HG02798 (cell line): ENCODE measurements around the gene BRD2.
A peak's percentile ranks its signal among the peaks of the same experiment; 100 is the strongest.

Experiments used
- ATAC-seq: cut with Tn5 transposase; IDR thresholded peaks from one replicate; pipeline ENCODE4 v1.9.1; 2021; ENCODE audit warnings: mild to moderate bottlenecking; ENCODE audit not compliant: unreplicated experiment, poor library complexity

The BRD2 gene

DNA sequence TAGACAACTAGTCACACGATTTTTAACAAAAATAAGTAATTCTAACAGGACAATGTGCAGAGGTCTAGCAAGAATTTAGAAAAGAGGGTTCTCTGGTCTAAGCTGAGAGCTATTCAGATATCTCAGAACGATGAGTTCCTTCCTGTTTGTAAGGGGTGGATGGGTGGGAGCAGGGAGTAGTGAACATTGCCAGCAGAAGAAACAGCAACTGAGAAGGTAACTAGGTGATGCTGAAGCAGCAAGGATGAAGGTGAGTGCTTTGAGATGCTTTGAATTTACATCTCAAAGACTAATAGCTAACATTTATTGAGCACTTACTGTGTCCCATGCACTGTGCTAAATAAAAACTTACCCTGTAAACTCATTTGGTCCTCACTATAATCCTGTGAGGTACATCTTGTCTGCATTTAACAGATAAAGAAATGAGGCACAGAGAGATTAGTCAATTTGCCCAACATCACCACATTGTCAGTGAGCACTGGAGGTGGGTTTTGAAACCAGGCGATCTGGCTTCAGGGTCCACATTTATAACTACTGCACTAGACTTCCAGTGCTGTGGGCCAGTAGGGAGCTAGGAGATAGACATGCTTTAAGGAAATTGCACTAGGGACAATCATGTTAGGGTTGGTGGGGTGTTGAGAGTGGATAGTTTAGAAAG lies 15.7 kb downstream of the BRD2 start:
- ATAC-seq: no peak

DNA sequence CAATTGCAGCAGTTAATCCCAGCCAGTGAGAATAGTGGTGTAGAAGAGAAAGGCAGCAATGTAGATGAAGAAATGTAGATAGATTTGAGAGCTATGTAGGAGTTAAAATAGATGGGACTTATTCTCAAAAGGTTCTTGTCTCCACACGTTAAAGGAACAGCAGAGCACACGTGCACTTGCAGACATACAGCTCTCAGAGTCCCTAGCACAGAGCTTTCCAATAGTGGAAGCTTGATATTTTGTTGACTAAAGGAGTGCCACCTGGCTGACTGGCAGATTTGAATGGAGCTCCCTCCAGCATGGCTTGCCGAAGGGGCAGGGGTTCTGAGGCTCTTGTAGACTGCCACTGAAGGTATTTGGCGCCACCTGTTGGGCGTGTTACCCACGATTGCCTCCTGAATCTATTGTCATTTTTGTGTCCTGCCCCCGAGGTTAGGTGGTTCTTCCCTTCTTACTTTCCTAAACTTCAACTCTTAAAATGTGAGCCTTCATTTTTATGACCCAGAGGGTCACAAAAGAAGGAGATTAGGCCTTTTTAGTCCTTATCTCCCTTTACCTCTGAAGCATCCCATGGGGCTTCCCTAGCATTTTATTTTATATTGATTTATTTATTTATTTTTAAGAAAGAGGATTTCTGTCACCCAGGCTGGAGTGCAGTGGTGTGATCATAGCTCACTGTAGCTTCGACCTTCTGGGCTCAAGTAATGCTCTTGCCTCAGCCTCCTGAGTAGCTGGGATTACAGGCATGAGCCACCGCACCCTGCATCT lies 16.4 kb downstream of the BRD2 start:
- ATAC-seq: peak; percentile 65

DNA sequence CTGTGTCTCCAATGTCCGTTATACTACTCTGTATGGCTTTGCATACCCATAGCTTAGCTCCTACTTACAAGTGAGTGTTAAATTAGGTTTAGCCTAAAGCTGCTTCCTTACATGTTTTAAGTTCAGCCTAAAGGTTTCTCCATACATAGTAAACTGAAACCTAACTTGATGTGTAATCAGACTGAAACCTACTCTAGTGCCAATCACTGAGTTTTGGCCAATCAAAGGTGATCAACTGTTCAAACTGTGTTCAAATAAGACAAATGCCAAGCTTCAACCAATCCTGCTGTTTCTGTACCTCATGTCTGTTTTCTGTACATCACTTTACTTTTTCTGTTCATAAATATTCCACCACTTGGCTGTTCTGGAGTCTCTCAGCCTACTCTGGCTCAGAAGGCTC lies 21.0 kb downstream of the BRD2 start:
- no peak for ATAC-seq

DNA sequence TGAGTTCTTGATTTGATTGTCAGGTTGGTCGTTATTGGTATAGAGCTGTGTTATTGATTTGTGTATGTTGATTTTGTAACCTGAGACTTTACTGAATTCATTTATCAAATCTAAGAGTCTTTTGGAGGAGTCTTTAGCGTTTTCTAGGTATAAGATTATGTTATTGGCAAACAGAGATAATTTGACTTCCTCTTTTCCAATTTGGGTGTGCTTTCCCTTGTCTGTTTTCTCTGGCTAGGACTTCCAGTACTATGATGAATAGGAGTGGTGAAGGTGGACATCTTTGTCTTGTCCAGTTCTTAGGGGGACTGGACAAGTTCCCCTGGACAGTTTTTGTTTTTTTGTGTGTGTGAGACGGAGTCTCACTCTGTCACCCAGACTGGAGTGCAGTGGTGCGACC lies 23.6 kb downstream of the BRD2 start:
- no peak for ATAC-seq

DNA sequence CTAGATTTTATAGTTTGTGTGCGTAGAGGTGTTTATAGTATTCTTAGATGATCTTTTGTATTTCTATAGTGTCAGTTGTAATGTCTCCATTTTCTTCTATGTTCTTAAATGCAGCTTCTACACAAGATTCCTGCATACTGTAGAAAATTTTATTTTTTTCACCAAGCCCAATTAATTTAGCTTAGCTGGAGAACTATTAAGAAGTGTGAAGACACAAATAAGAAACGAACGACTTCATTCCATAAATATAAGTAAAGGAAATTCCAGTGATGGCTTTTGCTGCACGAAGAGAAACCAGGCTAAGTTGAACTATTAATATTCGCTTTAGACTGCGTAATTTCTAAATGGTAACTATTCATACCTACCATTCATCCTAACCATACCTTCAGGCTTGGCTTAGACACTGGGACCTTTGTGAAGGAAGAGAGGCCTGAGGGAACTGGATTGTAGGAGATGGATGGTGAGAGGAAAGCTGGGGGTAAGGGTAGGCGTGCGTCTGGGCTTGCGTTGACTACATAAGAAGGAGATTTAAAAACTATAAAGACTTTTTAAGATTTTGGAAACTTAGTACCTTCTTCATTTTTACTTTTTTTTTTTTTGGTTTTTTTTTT lies 25.1 kb downstream of the BRD2 start:
- ATAC-seq: no peak

DNA sequence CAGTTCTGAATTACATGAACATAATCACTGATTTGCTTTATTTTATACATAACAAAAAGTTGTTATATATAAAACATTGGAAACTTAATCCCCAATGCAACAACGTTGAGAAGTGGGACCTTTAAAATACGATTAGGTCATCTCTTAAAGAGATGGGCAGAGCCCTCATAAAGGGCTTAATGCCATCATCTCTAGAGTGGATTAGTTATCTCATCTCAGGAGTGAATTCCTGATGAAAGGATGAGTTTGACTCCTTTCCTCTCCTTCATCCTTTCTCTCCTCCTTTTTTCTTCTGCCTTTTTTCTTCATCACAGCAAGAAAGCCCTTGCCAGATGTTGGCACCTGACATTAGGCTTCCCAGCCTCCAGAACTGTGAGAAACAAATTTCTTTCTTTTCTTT lies 27.1 kb downstream of the BRD2 start:
- no peak for ATAC-seq

DNA sequence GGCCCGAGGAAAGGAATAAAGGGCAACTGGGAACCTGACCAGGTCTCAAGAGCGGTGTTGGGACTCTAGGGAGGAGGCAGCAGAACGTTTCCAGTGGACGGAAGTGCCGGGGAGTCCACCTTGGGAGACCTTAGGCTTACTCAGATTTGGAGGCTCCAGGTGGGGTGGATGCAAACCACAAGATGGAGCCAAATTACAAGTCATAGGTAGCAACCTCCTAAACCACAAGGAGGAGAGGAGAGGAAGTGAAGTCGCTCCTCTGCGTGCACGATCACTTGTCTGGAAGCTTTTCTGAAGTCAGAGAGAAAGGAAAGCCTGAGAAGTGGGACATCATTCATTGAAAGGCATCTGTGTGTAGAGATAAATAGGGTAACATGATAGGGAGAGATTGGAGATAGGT lies 31.7 kb downstream of the BRD2 start:
- ATAC-seq: no peak

DNA sequence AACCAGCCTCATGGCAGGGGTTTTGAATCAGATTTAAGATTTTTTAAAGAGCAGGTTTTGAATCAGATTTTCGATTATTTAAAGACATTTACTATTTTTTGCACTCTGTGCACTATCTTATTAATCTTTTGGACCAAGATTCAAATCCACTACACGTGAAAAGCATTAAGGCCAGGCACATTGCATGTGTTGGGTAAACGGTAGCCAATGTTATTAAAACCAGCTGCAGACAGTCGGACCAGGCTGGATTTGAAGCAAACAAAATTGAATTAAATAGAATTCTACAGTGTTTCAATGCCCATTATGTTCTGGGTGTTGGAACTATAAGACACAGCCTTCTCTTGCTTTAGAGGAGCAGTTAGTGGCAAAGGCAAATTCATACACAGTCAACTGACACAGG lies 33.3 kb downstream of the BRD2 start:
- no peak for ATAC-seq

DNA sequence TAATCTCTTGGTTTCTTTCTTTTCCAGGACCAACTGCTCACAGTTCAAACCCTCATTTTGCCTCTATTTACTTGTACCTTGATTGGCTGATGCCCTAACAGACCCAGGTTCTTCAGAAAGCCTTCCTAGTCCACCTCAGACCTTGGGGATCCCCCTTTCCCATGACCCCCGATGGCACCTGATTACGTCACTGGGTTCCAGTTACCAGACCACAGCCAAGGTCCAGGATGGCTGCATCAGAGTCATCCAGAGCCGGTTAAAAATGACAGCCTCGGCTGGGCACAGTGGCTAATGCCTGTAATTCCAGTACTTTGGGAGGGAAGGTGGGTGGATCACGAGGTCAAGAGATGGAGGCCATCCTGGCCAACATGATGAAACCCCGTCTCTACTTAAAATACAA lies 36.5 kb downstream of the BRD2 start:
- ATAC-seq: no peak

DNA sequence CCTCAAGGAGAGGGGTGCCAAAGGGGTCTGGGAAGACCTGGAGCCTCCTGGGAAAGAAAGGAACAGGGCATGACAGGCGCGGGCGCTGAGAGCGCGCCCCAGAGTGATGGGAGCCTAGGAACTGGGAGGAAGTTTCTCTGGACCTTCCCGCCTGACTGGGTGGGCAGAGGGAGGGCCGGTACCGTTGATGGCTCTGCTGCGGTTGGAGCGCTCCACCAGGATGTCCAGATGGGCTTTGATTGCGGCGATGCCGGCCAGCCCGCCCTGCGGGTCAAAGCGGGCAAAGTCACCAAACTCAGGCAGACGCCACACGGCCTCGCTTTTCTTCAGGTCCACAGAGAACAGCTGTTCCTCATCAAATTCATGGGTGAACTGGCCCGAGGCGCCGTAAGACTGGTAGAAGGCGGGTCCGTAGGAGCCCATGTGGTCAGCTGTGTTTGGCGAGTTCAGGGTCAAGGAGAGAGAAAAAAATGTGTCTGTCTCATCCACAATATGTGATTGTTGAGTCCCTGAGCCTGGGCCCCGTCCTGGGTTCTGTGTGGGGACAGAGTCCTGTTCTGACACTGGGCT lies 39.5 kb downstream of the BRD2 start:
- no peak for ATAC-seq

DNA sequence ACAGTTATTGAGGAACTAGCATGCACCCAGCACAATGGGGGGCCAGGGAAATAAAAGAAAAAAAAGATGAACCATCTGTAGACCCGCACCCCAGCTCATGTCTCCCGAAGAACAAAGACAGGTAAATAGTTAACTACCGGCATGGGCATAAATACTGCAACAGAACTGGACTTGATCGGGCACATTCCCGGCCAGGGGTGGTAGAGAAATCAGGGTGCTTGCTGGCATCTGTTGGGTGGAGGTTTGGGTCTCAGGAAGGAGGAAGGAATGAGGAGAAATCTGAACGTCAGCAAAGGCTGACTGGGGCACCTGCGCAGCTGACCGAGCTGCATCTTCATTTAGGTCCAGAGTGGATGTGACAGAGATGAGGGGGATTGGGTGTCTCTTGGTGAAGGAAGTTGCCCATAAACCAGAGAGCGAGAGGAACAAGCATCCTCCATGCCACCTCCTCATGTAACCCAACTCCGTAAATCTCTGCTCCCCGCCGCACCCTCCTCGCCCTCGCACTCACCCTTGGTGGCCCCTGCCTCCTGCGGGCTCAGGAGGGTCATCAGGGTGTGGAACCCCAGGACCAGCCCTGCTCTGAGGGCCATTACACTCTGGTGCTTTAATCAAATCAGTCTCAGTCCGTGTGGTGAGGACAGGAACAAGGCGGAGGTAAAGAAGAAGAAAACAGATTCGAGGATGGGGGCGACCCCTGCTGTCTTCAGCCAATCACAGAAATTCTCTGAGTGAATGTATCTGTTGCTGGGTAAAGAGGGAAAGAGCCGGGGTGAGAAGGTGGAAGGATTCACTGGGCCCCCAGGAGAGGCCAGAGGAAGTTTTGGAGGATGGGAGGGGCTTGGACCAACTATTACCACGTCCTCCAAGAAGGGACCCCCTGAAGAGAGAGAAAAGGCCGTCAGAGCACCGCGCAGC lies 40.8 kb downstream of the BRD2 start, which contains the start of gene HLA-DOA:
TSS of gene HLA-DOA (minus strand) at position 648 of the 918 bp plus-strand sequence.
- ATAC-seq: peak; percentile 88

DNA sequence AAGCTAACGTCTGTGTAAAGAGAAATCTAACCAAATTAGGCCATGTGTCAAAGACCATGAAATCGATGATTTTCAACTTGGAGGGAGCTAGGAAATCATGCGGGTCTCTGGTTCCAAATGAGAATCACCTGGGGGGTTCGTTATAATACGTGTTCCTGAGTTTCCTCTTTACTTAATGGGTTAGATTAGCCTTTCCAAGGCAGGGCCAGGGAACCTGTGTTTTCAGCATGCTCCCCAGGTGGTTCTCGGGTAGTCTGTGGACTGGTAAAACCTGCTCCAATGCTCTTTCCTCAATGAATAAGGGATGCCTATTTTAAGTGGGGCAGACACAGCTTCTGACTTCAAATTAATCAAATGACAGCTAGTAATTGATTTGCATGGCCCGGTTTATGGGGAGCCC lies 42.0 kb downstream of the BRD2 start:
- ATAC-seq: no peak

DNA sequence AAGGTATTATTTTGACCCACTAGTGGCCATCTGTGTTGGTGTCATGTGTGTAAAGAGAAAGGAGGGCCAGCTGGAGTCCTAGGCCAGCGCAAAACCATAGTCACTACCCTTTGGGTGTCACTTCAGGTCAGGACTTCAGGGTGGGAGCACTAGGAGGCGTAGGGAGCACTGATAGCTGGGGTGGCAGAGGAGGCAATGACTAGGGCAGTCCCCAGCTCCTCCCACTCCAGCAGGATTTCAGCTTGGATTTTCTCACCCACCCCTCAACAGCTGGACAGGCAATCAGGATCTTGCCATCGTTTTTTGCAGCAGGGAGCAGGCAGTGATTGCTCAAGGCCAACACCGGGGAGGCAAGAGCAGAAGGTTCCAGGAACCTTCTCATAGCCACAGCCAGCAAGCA lies 45.2 kb downstream of the BRD2 start:
- no peak for ATAC-seq

DNA sequence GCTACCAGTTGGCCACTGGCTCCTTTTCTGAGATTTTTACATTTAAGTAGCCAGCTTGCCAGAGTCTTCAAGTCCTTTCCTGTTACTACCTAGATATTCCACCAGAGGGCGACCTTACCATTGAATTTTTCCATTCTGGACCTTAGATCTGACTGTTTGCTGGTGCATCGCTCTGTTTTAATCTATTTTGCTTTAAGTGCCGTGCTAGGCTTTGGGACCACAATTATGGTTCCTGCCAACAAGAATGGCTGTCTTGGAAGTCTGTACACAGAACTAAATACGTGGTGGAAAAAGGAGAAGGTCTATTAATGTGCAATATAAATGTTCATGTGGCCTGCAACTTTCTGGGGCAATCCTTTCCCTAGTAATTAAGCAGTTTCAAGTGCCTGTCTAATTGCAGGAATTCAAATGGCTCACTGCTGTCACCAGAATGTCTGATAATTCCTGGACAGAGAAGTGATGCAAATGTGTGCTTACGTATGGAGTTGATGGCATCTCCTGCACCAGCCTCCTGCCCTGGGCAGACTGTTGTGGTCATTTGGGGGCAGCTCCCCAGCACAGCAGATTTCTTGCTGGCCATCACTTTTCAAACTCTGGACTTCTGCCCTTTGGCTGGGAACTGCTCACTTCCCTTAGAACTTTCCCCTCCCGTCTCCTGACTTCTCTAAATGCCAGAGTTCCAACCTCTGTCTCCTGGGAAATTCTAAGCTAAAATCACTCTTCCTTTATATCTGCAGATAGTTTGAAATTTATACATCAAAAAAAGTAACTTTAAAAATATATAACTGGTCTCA lies 46.6 kb downstream of the BRD2 start:
- no peak for ATAC-seq

DNA sequence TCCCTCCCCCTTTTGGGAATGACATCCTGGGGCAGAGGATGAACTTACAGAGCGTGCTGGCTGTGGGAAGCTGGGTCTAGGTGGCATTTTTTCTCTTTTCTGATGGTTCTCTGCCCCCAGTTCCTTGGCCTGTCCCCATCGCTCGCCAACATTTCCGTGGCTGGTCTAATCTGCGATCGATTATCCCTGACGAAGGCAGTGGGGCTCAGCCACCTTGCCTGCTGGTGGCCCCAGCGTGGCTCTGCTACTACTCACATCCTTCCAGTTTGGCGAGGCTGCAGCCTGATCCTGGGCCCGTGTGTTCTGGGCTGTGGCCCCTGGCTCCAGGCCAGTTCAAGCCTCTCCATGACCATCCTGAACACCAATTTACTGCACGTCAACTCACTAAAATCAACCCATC lies 47.4 kb downstream of the BRD2 start:
- no peak for ATAC-seq

DNA sequence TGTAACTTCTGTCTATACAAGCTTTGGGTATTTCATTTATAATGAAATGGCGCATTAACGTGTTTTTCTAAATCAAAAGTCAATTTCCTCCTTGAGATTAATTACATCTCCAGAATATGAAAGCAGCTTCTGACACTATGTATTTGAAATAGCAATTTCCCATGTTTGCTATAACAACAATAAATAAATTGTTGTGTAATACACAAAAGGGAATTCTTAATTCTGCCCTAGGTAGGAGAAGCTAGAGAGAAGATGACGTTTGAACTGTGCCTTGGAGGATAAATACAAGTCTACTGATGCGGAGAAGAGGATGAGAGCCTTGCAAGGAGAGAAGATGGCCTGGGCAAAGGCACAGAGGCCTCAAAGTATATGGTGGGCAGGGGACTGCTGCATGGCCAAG lies 48.6 kb downstream of the BRD2 start:
- ATAC-seq: no peak

DNA sequence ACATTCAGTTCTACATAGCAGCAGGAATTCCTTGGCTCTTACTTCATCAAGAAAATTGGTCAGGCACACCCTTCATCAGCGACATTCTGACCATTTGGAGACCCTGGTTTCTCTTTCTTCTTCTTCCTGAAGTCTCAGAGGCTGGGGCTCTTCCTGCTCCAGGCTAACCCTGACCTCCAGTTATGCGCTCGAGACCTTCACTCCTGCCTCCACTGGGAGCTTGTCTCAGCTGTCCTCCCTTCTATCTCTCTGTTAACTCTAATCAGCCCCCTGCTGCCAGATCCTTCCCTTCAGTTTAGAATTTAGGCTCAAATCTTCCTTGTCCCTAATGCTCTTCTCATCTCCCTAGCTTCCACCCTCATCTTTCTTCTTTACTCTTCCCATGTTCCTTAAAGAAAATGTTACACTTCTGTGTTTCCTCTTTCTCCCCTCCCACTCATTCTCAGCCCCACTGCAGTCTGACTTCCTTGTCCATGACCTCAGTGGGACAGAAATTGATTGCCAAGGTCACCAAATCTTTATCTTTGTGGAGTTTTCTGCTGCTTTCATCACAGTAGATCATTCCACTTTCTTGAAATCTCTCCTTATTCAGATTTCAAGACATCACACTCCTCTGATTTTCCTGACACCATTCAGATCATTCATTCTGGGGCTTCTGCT lies 49.4 kb downstream of the BRD2 start:
- ATAC-seq: no peak

DNA sequence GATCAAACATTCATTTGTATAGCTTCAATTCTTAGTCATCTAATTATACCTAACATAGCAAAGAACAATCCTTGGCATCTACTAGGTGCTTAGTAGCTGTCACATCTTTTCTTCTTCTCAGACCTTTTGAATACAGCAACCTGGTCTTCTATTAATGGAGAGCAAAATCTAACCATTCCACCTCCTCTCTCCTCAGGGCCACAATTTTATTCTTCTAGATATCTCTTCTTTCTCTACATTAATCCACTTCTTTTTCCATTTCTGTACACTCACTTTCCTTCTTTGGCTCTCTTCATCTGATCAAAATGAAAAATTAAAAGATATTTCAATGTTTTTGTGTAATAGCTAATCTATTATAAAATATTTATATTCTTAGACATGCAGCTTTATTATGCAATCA lies 50.0 kb downstream of the BRD2 start:
- ATAC-seq: no peak

DNA sequence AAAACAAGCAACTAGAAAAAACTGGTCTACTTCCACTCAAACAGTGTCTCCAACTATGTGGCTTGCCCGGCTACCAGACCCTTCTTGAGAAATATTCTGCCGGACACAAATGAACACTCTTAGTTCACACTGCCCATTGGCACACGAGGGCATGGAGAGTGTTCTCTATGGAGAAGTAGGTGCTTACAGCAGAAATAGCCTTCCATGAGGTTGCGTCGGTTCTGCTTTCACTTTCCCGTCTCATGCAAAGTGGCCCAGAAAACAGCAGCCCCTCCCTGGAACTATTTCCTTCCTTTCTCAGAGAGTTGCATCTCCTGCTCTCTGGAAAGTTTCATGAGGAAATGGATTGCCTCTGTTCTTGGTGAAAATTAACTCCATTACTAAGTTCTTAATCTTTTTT lies 50.5 kb downstream of the BRD2 start:
- ATAC-seq: peak; percentile 63
